ENCODE data around the gene SMIM38. TPM values are rescaled to one million over a fixed set of nuclear protein-coding genes. Genes with fewer than 3 reads are reported as not detected.

SMIM38 gene
- total RNA-seq, 1 donor from 2014 or later, result under 0.01 TPM

DNA sequence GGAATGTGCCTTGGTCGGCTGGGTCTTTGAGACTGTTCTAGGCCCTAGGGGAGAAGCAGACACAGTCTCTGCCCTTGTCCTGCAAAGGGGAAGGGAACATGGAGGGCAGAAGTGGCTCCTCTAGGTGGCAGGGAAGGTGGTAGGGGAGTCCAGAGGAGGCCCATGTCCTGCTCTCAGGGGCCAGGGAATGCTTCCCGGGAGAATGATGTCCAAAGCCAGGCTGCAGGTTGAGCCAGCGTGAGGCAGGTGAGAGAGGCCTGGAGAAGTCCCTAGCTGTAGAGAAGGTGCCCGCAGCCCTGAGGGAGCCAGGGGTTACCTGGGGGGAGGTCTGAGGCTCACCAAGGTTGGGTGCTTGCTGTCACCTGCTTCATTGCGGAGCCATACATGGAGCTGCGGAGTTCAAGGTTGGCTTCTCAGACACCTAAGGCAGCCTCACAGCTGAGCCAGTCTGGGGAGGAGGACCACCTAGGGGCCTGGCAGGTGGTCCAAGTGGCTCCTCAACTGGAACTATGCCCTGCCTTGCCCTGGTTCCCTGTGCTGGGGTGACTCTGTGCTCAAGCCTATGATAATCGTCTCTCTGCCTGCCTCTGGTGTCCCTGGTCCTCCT lies 46.1 kb downstream of the SMIM38 start:
- no peak for DNase-seq (ENCODE audit: low read depth in 2 of 2)

DNA sequence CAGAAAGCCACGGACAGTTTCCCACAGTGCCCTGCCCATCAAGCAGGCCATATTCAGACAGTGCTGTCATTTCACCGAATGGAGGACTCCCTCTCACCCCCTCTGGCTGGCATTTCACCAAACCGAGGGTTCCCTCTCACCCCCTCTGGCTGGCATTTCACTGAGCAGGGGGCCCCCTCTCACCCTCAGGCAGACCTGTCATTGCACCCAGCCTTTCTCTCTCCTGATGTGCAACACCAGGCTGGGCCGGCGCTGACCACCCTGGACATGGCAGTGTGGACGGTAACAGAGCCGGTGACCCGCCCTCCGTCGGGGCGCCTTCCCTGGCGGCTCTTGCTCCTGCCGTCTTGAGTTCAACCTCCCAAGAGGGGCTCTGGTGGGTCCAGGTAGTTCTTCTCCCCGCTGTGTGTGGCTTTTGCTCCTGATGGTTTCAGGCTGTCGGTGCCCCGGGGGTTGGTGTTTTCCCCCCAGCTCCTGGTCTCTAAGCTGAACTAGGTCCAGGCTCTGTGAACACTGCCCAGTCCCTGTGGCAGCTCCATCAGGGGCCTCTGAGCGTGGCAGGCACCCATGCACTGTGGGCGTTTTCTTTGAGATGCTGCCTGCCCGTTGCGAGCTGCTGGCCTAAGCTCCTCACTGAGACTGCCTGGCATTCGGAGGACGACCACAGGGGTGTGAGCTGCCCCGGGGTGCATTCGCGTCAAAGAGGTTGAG lies 46.9 kb downstream of the SMIM38 start:
- DNase-seq (ENCODE audit: low read depth in 2 of 2), result no peak

DNA sequence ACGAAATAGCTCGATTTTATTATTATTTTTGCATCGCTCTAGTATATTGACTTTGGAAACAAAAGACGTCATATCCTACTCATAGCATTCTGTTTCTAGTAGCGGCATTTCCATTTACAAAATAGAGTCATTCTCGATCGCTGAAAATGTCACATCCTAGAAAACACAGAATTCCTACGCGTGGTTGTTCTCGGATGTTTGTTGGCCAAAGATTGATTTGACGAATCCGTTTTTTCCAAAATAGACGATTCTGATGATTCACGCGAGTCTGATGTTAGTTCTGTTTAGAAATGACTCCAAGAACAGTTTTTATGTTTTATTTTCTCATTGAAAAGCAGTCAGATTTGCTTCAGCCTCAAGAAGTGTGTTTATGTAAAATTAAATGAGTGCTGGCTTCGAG lies 47.6 kb downstream of the SMIM38 start:
- DNase-seq (ENCODE audit: low read depth in 2 of 2), result no peak

DNA sequence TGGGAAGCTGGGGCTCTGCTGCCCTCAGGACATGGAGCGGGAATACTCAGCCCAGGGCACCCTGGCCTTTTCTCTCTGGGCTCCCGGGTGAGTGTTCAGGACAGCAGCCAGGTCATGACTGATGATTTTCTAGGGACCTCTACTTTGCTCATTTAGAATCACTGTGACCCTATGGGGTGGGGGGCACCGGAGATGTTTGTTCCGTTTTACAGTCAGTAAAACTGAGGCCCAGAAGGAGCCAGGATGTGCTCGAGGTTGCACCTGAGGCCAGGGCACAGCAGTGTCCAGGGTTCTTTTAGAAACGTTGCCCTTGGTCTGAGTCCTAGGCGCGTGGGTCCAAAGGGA lies 48.1 kb downstream of the SMIM38 start:
- no peak for DNase-seq (ENCODE audit: low read depth in 2 of 2)

DNA sequence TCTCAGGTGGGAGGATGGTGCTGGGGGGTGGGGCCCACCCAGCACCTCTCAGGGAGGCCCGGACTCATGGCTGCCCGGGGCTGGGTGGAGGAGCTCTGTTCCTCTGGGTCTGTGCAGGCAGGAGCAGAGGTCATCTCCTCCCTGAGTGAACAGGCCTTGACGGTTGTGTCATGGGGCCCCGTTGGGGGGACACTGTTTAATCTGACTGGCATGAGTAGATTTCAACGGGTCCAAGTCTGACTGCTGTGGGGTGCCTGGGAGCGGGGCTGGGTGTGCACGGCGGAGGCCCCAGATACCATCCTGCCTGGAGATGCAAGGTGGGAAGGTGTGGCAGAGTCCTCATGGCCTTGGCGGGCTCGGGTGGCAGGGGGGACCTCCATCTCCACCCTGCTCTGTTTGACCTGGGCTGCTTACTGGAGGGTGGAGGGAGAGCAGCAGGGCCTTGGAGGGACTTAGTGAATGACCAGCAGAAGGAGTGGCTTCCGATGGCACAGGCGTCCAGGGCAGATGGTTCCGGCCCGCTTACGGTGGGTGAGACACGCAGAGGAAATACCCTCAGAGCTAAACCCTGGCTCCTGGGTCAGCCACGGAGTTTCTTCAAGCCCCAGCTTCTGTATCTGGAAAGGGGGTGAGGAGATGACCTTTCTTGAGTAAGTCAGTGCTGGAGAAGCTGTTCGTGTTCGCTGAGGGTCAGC lies 48.7 kb downstream of the SMIM38 start:
- no peak for DNase-seq (ENCODE audit: low read depth in 2 of 2)

DNA sequence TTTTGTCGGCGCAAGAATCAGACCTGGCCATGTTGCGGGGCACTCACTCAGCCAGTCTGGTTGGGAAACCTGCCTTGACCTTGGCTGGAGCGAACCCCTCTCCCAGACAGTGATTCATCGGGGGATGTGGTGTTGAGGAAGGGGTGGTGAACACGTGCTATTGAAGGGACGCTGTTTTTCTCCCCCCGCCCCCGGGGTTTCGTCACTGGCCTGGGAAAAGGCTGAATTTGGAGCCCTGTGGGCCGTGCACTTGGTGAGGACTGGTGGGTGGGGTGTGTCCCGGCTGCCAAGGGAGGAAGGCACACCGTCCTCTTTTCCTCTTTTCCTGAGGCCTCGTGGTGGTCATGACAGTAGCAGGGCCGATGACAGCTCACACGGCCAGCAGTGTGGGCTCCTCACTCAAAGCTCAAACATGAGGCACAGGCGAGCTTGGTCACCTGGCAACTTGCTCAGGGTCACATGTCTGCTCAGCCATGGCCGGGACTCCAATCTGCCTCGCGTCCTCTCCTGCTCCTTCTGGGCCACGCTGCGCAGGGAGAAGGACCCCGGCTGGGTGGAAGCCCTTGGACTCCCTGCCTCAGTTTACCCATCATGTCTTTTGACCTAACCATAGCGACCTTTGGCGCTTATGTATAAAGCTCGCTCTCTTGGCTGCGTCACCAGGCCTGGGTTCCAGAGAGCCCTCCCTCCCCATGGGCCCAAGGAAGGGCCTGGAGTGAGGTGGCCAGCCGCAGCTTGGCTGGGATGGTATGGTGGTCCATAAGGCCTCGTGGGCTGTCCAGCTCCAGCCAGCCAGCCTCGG lies 49.4 kb downstream of the SMIM38 start:
- no peak for DNase-seq (ENCODE audit: low read depth in 2 of 2)

Other genes with a start within 250 kb of the SMIM38 start
- gene MRGPRD, start 174.9 kb upstream of the SMIM38 start, total RNA-seq, result not detected in 2 replicates
- gene MRGPRF, start 142.7 kb upstream of the SMIM38 start, total RNA-seq, result under 0.01 TPM in 2 replicates
- gene TPCN2, start 107.0 kb upstream of the SMIM38 start, total RNA-seq, result 6.2 and 7.4 TPM in 2 replicates
- 0.44 TPM in 1 of 2 replicates, not detected in the other for gene MYEOV, start 138.2 kb downstream of the SMIM38 start, total RNA-seq

Measured in lung microvascular endothelial cell (primary cell).